HuH-7 (cell line): ENCODE measurements around the gene RAPGEF6.
"Not testable (repeated sequence)": the region's sequence is repeated elsewhere in the genome, so short reads cannot be mapped to it uniquely, and the experiment has no call there.

Experiments used
- DNase-seq: peaks from one replicate; pipeline ENCODE4 v3.0.0; 2011; ENCODE audit warnings: low spot score

The RAPGEF6 gene

DNA sequence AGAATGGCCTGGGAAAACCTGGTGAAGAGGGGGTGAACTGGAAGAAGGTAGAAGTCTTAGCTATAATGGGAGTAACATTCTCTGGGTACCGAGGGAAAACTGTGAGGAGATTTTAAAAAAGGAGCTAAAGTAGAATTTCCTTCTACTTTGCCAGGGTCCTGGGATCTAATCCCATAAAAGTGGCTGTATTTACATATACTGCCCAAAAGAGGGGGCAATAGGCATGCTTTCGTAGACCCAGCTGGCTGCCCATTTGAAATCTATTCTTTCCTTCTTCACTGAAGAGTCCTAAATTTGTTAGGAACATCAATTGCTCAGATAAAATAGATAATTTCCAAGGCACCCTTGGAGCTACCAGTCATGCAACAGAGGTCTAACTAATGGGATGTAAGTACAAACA lies 212.0 kb downstream of the RAPGEF6 start:
- DNase-seq = peak; percentile 15

DNA sequence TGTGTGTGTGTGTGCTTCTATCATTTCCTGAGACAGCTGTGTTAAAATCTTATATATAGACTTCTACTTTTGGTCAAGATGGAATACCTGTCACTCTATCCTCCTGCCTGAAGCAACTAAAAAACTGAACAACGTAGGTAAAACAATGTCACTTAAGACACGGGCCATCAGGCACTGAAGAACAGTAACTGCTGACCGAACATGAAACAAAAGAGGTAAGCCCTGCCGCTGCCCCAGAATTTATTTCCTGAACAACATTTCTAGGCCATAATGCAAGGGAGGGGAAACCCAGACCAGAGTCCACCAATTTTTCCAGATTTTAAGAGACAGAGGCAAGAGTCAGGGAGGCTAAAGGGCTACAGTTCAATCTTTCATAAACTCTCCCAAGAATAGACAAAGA lies 215.2 kb downstream of the RAPGEF6 start:
- DNase-seq = no peak

DNA sequence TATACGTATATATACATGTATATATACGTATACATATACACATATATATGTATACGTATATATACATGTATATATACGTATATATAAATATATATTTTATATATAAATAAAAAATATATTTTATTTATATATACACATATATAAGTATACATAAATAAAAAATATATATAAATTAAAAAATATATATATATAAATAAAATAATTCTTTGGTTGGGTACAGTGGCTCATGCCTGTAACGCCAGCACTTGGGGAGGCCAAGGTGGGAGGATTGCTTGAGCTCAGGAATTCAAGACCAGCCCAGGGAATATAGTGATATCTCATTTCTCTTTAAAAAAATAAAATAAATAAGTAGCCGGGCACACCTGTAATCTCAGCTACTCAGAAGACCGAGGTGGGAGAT lies 216.2 kb downstream of the RAPGEF6 start:
- DNase-seq = no peak

DNA sequence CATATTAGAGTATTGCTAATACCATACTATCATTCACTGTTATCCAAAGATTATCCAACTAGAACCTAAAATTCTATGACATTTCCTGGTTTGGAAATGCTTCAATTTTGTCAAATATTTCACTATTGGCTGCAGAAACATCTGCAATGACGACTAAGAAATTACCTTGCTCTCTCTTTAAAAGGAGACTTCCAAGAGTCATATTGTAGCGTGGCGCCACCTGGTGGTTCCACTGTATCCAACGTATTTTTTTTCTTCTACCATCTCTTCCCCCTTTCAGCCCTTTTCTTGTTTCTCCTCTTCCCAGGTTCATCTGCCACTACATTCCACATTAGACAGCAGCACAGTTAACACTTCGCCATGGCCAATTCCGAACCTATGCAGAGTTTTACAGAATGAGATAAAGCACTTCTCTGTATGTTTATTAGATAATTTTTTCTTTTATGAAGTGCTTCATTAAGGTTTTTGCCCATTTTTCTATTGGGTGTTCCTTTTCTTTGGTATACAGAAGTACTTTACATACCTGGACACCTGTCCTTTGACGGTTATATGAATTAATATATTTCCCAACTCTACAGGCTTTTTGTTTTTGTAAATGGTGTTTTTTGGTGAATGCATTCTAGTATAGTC lies 217.7 kb downstream of the RAPGEF6 start:
- DNase-seq = peak; percentile 42

DNA sequence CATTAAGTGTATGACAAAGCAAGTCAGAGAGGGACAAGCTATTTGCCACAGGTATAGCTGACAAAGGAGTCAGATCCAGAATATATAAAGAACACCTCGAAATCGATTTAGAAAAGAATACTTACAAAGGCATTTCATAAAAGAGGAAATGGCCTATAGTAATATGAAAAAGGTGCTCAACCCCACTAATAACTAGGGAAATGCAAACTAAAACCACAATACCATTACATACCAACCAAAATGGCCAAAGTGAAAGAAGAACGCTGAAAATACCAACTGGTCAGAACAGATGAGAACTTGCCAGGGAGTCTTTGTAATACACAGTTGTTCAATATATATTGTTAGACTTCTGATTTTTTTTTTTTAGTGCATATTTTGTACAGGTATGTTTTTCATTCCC lies 218.3 kb downstream of the RAPGEF6 start:
- DNase-seq = no peak

DNA sequence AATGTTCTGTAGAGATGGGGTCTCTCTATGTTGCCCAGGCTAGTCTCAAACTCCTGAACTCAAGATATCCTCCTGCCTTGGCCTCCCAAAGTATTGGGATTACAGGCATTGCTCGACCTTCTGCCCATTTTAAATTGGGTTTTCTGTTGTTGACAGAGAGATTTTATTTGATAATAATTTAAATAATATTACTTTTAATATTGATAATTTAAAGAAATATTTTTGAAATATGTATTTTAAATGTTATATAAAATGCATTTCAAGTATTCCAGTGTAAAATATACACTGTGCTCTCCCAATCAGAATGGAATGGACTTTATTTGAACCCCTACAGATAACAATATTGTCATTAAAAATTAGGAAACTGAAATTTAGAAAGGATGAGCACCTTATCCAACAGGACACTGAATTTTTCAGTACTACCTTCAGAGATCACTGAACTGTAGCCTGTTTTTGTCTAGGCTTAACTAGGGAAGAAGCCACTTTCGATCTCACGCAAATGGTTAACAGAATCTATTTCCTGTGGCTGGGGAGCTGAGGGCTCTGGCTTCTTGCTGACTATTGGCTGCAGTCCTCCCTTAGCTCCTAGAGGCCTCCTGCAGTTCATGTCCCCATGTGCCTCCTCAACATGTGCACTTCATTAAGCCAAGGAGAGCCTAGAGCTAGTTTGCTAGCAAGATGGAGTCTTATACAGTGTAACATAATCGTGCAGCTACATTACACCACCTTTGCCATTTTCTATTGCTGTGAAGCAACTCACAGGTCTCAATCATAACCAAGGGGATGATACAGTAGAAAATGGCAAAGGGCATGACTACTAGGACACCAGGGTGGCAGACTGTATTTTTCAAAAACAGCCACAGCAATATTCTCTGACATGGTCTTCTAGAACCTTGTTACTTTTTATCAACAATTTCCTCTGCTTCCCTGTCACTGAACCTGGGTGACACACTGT lies 221.1 kb downstream of the RAPGEF6 start:
- DNase-seq = no peak

DNA sequence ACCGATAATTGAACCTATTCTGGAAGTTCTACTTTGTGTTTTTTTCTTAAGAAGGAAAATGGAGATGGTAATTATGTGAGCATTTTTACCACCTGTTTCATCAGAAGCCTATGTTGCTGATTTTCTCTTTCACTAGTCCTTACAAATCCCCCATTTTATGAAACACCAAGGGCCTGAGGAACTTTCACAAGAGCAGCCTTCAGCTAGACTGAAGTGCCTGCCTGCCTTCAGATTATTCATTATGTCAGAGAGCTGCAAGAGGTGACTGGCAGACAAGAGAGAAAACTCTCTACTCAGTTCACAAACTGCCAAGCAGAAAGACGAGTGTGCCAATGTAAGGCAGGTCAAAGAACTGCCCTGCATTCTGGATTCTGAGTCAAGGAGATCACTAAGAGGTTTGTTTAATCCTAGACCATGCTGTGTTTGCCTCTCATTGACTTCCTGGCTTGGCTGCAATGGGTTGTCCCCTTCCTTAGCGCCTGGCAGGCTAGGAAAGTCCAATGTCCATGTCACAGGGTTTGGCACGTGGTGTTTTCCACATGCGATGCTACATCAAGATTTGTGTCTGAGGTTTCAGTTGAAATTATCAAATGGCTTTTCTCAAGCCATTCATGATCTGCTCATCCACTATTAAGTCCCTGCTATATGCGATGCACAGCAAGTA lies 227.9 kb downstream of the RAPGEF6 start:
- no peak for DNase-seq

DNA sequence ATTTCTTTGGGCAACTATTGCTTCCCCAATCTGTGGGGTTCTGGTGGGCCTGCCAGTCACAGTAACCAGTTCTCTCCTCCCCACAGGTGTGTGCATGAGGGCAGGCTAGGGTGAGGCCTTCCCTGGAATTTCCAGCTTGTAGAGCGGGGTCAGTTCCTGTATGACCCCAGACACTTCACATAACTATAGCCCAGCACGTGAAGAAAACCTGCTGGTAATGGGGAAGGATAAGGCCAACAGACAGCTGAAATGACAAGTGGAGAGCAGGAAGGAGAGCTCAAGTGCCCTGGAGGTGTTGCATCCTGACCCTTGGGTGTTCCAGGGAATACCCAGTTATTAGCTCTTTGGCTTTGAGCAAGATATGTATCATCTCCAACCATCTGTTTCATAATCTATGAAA lies 229.0 kb downstream of the RAPGEF6 start:
- DNase-seq = no peak

DNA sequence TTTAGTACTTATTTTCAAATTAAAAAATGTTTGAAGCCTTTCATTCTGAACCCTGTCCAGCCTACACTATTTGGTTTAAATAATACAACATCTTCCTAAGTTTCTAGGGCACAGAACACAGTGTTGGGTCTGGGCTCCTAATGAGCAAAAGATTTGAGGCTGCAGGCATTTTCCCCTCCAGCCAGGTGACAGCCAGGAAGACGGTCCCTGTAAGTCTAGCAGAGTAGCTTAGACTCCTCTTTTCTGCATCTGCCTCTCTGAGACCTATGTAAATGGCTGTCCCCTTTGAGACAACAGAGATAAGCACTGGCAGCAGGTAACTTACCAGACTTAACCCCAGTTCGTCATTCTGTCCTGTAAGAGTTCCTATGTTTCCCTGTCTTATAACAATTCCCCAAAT lies 229.4 kb downstream of the RAPGEF6 start:
- DNase-seq = no peak

DNA sequence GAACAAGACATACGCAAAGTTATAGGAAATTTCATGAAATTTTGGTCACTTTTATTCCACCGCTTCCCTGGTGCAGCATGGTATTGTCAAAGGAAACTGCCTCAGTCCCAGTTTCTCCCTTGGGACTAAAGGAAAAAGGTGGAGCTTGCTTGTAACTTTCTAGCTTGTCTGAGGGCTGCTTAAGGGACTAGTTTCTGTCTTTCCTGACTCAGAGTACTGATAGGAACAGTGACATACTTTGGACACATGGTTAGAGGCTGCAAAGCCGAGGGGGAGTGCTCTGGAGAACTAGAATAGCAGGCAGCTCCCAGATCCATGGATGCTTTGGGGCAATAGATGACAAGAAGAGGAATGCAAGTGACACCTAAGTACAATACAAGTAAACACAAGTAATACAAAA lies 234.4 kb downstream of the RAPGEF6 start:
- DNase-seq = no peak

DNA sequence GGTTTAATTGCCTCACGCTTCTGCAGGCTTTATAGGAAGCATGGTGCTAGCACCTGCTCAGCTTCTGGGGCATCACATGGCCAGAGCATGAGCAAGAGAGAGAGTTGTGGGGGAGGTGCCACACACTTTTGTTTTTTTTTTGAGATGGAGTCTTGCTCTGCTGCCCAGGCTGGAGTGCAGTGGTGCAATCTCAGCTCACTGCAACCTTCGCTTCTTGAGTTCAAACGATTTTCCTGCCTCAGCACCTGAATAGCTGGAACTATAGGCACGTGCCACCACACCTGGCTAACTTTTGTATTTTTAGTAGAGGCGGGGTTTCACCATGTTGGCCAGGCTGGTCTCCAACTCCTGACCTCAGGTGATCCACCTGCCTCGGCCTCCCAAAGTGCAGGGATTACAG lies 236.0 kb downstream of the RAPGEF6 start:
- not testable (repeated sequence) for DNase-seq

DNA sequence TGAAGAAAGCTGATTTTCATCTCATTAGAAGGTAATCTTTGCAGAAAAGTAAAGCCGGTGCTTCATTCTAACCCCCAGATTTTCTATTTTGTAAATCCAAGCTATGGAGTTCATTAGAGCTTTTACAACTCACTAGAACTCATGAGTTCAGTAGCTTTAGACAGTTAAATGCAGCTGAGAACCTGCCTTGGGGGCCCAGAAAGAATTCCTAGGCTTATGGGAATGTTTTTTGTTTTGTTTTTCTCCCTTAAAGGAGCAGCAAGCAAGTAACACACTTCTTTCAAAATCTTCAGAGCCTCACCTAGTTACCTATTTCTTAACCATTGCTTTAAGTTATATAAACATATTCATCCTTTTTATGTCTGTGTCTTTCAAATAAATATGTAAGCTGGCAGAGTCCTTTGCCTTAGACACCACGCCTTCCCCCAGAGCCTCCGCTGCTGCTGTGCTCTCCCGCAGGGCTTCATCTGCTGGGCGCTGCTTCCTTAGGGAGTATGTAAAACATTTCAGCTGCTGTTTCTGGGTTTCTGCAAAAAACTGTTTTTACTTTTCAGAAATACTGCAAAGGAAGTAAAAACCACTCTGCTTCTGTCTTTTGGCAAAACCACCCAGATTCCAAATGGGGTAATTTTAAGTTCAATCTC lies 238.3 kb downstream of the RAPGEF6 start:
- no peak for DNase-seq

DNA sequence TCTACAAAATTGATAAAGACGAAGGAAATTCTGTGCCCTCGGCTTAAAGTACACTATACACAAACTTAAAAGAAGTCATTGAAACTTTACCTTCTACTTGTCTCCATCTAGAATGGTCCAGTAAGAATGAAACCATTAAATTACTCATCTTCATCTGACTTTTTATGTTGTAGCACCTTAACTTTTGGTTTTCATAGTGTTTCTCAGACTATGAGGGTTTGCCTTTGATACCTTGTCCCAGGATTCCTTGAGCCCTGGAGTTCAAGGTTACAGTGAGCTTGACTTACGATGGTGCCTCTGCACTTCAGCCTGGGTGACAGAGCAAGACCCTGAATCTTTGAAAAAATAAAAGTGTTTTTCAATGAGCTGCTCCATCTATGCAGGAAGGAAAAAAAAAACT lies 239.0 kb downstream of the RAPGEF6 start:
- DNase-seq = no peak

DNA sequence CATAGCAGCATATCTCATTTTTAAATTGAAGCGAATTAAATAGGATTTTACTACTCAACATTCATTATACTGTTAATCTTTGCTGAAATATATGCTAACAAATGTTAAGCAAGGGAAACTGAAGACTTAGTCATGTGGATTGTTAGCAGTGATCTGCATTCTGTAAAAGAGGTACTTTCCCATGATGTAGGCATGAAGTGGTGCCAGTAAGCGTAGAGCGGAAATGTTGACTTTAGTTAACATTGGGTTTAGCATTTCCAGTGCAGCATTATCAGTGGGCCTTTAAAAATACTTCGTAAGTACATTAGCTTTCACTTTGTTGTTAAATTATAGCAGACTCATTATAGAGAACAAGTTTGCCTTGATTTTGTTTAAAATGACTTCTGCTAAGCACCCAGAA lies 240.9 kb downstream of the RAPGEF6 start:
- DNase-seq = no peak

DNA sequence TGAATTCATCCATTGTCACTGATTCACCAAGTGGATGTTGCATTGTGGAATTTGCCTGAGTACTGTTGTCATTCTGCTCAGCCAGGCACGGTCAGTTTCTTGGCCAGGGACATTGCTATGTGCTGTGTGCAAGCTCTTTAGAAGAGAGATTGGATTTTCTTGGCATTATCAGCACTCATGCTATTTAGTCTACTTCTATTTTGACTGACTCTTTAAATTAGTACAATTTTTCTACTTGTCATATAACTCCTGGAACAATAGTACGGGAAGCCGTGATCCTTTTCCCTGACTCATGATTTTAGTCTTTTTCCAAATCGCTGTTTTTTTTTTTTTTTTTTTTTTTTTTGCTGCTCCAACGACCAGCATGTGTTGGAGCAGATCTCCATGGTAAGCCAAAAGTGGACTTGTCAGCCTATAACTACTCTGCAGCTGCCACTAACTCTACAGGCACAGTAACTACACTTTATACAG lies 241.5 kb downstream of the RAPGEF6 start:
- no peak for DNase-seq

DNA sequence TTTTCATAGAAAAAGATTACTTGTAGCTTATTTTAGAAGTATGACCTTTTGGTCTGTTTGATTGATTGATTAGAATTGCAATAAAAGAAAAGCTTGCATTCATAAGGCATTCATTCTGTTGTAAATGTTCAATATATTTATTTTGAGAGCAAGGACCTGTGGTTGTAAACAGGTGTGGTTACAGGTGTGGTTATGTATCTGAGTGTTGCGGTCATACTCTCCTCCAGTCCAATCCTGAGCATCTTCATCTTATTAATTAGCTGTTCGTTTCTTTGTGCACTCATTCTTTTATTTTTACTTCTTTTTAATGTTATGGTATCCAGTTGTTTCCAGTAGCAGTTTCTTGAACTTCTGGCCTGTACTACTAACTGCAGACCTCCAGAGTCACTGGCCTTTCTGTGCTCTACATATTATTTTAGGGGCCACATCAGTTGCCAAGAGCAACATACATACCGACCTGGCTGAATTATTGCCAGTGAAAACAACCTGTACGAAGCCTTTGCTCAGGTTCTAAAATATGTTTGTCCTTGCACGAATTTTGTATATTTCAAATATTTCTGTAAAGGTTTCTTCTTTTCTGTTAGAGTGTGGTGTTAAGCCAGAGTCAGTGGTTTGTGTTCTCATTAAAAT lies 242.4 kb downstream of the RAPGEF6 start:
- DNase-seq = no peak

DNA sequence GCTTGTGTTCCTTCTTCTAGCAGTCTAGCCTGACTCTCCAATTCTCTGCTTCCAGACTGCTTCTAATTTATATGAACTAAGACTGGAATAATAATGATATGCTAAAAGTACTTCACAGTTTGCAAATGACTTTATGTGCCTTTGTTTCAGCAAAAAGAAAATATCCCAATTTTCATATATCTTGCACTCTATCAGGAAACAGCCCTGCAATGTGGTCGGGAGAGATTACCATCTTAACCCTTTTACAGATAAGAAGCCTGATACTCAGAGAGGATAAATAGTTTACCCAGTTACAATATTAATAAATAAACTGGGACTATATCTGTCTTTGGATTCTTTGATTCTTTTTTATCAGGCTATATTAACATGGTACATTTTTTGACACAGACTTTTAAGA lies 245.2 kb downstream of the RAPGEF6 start:
- no peak for DNase-seq

DNA sequence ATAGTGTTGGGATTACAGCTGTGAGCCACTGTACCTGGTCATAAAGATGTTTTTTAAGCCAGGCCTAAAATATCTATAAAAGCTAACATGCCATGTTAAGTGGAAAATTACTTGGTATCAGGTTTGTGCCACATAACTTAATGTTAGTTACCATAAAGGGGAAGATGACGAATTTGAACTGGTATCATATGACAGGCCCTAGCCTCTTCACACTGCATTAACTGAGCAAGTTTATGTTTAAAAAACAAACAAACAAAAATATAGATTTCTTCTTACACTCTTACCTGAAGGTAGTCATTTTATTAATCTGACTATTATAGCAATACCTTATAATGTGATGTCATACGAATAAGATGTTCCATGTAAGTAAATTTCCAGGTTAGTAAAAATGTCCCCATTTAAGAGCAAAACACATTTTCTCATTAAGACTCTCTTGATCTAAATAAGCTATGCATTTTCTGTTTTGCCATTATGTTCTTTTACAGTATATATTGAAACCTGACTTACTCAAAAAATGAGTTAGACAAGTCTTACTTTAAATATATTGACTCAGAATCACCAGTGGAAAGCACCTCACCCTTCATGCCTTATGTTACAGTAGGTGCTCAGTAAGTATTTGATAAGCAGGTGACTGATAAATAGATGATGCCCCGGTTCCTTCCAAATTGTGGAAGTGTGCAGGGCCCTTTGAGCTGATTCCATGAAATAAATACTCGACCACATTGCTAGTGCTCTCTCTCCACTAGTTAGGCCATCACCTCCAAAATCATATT lies 245.7 kb downstream of the RAPGEF6 start:
- DNase-seq = no peak

DNA sequence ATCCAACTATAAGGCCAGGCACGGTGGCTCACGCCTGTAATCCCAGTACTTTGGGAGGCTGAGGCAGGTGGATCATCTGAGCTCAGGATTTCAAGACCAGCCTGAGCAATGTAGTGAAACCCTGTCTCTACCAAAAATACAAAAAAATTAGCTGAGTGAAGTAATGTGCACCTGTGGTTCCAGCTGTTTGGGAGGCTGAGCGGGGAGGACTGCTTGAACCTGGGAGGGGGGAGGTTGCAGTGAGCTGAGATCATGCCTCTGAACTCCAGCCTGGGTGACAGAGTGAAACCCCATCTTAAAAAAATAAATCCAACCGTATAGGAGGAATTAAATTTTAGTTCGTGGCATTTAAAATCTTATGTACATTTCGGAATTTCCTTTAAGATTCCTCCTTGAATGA lies 247.8 kb downstream of the RAPGEF6 start:
- DNase-seq = no peak

DNA sequence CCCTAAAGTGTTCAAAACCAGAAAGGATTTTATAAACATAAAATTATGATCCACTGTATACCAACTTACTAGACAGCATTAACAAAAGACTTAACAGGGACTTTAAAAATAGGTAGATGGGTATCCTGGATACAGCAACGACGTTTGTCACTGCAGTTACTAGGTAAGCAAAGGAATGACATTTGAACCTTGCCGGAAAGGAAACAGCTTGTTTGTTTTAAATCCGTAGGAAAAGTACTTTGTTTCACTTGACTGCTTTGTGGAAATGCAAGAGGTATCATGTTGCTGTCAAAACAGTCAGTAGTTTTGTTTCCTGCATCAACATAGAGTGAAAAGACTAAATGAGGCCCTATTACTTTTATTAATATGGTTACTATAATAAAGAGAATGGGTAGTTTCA lies 248.2 kb downstream of the RAPGEF6 start:
- peak; percentile 32 for DNase-seq

DNA sequence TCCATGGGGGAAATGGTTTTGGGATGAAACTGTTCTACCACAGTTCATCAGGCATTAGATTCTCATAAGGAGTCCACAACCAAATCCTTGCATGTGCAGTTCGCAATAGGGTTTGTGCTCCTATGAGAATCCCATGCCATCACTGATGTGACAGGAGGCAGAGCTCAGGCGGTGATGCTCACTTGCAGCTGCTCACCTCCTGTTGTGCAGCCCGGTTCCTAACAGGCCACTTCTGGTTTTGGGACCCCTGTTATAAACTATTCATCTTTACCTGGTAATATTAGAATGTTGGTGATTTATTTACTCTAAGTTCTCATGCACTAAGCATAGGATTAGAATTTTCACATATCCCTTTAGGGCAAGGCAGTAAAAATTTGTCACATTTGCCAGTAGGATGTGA lies 248.9 kb downstream of the RAPGEF6 start:
- no peak for DNase-seq
